GM12878 (cell line): ENCODE measurements around the gene HELZ. TPM values are rescaled to one million over a fixed set of nuclear protein-coding genes. Genes with fewer than 3 reads are reported as not detected.

ENCODE experiments used
- ATAC-seq: fragments of 200-7000 bp; cut with Tn5 transposase; 3 replicates; pipeline ENCODE4 v1.9.1; 2020; ENCODE audit warnings: mild to moderate bottlenecking, moderate library complexity
- BruUV-seq: library from RNA; stranded (reverse); fragments of 400-500 nt; replicated peaks from 2 replicates; lab custom pipeline; 2021; lab: Mats Ljungman, UMichigan
- CTCF ChIA-PET: fragments of 300-600 bp; sonication (Branson Sonifier 250); formaldehyde crosslinking; extraction: SDS; loops from one replicate; lab custom pipeline; 2021; ENCODE audit warnings: inconsistent platforms; lab: Yijun Ruan, JAX
- POLR2A ChIA-PET: fragments of 350-600 bp; formaldehyde crosslinking; extraction: SDS; loops from one replicate; lab custom pipeline; 2021; ENCODE audit warnings: inconsistent platforms; lab: Charles Lee
- RAD21 ChIA-PET: fragments of 300-600 bp; sonication (Branson Sonifier 250); formaldehyde crosslinking; loops from one replicate; lab custom pipeline; 2023; ENCODE audit warnings: antibody characterized with exemption; ENCODE audit not compliant: unreplicated experiment; lab: Charles Lee
- SMC1A ChIA-PET: fragments of 300-600 bp; sonication (Branson Sonifier 250); formaldehyde crosslinking; loops from one replicate; lab custom pipeline; 2023; ENCODE audit not compliant: unreplicated experiment, uncharacterized antibody; lab: Charles Lee
- DNase-seq: peaks from one replicate; pipeline ENCODE4 v3.0.0-alpha.2; 2011; ENCODE audit warnings: low read depth, low spot score
- FAIRE-seq: peaks from 3 replicates; lab custom pipeline; 2011; peaks lifted over from hg19 to GRCh38; lab: Jason Lieb, UNC
- H2AFZ ChIP-seq: 2 replicates; pipeline ENCODE4 v1.6.0; 2011; ENCODE audit warnings: low read depth, low read length, control low read depth; ENCODE audit not compliant: control insufficient read depth
- H3K27ac ChIP-seq: 2 replicates; pipeline ENCODE4 v1.5.1; 2011; ENCODE audit warnings: control low read depth; ENCODE audit not compliant: control insufficient read depth, insufficient read depth
- H3K27me3 ChIP-seq, 2 experiments: replicated peaks in 1 of 2; 2 replicates each; pipeline versions ENCODE4 v1.6.0 to v1.6.1; 2011; ENCODE audit warnings: low read length in 1 of 2; ENCODE audit not compliant: control insufficient read depth in 2 of 2, insufficient read depth in 2 of 2
- H3K36me3 ChIP-seq, 2 experiments: 2 replicates each; pipeline ENCODE4 v1.5.1; 2011; ENCODE audit warnings: low read length in 1 of 2; ENCODE audit not compliant: control insufficient read depth in 2 of 2, insufficient read depth in 2 of 2
- H3K4me1 ChIP-seq: 2 replicates; pipeline ENCODE4 v1.6.1; 2011; ENCODE audit warnings: mild to moderate bottlenecking, low read length, moderate library complexity, mixed read lengths; ENCODE audit not compliant: control insufficient read depth, insufficient read depth
- H3K4me2 ChIP-seq: 2 replicates; pipeline ENCODE4 v1.6.0; 2011; ENCODE audit warnings: control low read depth; ENCODE audit not compliant: control insufficient read depth, insufficient read depth
- H3K4me3 ChIP-seq: fragments of 200-600 bp; sonication (generic); 2 replicates; pipeline ENCODE4 v1.5.1; 2016
- H3K79me2 ChIP-seq: 2 replicates; pipeline ENCODE4 v1.6.0; 2011; ENCODE audit warnings: low read length; ENCODE audit not compliant: control insufficient read depth, insufficient read depth
- H3K9ac ChIP-seq: 2 replicates; pipeline ENCODE4 v1.8.0; 2011; ENCODE audit warnings: low read length, control low read depth, mixed read lengths; ENCODE audit not compliant: control insufficient read depth, insufficient read depth
- H3K9me3 ChIP-seq: replicated peaks from 3 replicates; pipeline ENCODE4 v1.5.1; 2011; ENCODE audit warnings: mild to moderate bottlenecking, low read length; ENCODE audit not compliant: control insufficient read depth, insufficient read depth
- H4K20me1 ChIP-seq: 2 replicates; pipeline ENCODE4 v1.6.0; 2011; ENCODE audit not compliant: control insufficient read depth, insufficient read depth
- EGR1 ChIP-seq, 2 experiments: IDR thresholded peaks; 1 replicate in 1 of 2; 2 replicates in 1 of 2; pipeline ENCODE4 v1.6.1; 2011 to 2012; ENCODE audit warnings: low read depth in 2 of 2, low read length in 2 of 2, borderline replicate concordance in 1 of 2, mild to moderate bottlenecking in 1 of 2, moderate library complexity in 1 of 2
- GATAD2B ChIP-seq: fragments of 450-650 bp; conservative IDR thresholded peaks from 2 replicates; pipeline ENCODE4 v1.6.1; 2017; ENCODE audit warnings: low read depth, mild to moderate bottlenecking, moderate library complexity
- HSF1 ChIP-seq: fragments of 150-350 bp; IDR thresholded peaks from 2 replicates; pipeline ENCODE4 v1.6.1; 2014; ENCODE audit warnings: mild to moderate bottlenecking, low read depth, low read length
- IKZF1 ChIP-seq: fragments of 450-650 bp; conservative IDR thresholded peaks from 2 replicates; pipeline ENCODE4 v1.6.1; 2017; ENCODE audit warnings: antibody characterized with exemption, mild to moderate bottlenecking
- IRF5 ChIP-seq: fragments of 450-650 bp; IDR thresholded peaks from 2 replicates; pipeline ENCODE4 v1.6.1; 2017; ENCODE audit warnings: borderline replicate concordance
- JUND ChIP-seq: IDR thresholded peaks from 2 replicates; pipeline ENCODE4 v1.6.1; 2012; ENCODE audit warnings: low read depth, mild to moderate bottlenecking, low read length, improper control_type of control experiment, moderate library complexity
- LARP7 ChIP-seq: fragments of 450-650 bp; IDR thresholded peaks from 2 replicates; pipeline ENCODE4 v1.6.1; 2017; ENCODE audit warnings: mild to moderate bottlenecking
- PBX3 ChIP-seq: IDR thresholded peaks from 2 replicates; pipeline ENCODE4 v1.6.1; 2011; ENCODE audit warnings: mild to moderate bottlenecking, low read depth, low read length, moderate library complexity; ENCODE audit not compliant: insufficient replicate concordance
- RELB ChIP-seq: fragments of 450-650 bp; IDR thresholded peaks from 2 replicates; pipeline ENCODE4 v1.6.1; 2017; ENCODE audit warnings: low read depth, mild to moderate bottlenecking, moderate library complexity
- TBL1XR1 ChIP-seq: IDR thresholded peaks from 2 replicates; pipeline ENCODE4 v1.6.1; 2012; ENCODE audit warnings: low read depth, low read length, improper control_type of control experiment
- ZNF217 ChIP-seq: fragments of 450-650 bp; IDR thresholded peaks from 2 replicates; pipeline ENCODE4 v1.6.1; 2017; ENCODE audit warnings: antibody characterized with exemption, mild to moderate bottlenecking
- WGBS: methylation state at CpG from one replicate; pipeline ENCODE4 v1.1.6; 2016; ENCODE audit warnings: low lambda C conversion rate; ENCODE audit not compliant: insufficient replicate concordance, insufficient coverage; ENCODE audit errors: missing lambda C conversion rate; 5-methylcytosine and 5-hydroxymethylcytosine counted together
- in situ Hi-C: fragments of 300-500 bp; cut with MboI; formaldehyde crosslinking; loops from 9 replicates; pipeline ENCODE4 v1.14.3; 2018; ENCODE audit warnings: mixed read lengths
- intact Hi-C: fragments of 100-400 bp; cut with micrococcal nuclease; formaldehyde crosslinking; loops from one replicate; pipeline ENCODE4 v1.14.2; 2022; ENCODE audit not compliant: unreplicated experiment
- polyA plus RNA-seq, 11 experiments: library from polyadenylated mRNA; depleted of rRNA in 4 of 11; unstranded in 6 of 11; stranded (reverse) in 5 of 11; fragments of >200 nt; fragmentation: Nextera tagmentation in 4 of 11; fragmentation: Illumina TruSeq in 1 of 11; extraction: Ambion mirVana in 4 of 11; extraction: Trizol in 1 of 11; gene quantifications; 1 replicate in 1 of 11; 2 replicates in 10 of 11; pipeline versions ENCODE4 v1.2.1 to v1.2.3, GENCODE V29; 2011 to 2016; ENCODE audit warnings: inconsistent platforms in 2 of 11, missing spikeins in 2 of 11, low read depth in 1 of 11
- total RNA-seq, 4 experiments: library from RNA; depleted of rRNA in 3 of 4; stranded (reverse); fragments of >200 nt in 3 of 4; fragmentation: Illumina TruSeq in 1 of 4; extraction: Trizol in 1 of 4; gene quantifications; 2 replicates each; pipeline versions ENCODE4 v1.2.1 to v1.2.3, GENCODE V29; 2013 to 2021

The HELZ gene
- total and polyA plus RNA-seq, 10 of the 15 experiments (the other 5 are each of a cell fraction or from before 2014, with no cell fraction given), result 1.5 to 36.8 (median 19.1) TPM

GRCh38 chr17:67181825-67182224, 63.2 kb downstream of the HELZ start:
- in situ Hi-C loops (no loop called here), intact Hi-C loops (no loop called here)
- POLR2A ChIA-PET, result interaction anchor here (0.6 kb wide), 2 partner anchors 52 to 72 kb away, joined by 3 read pairs; no protein-coding TSS in a partner anchor
- no peak for DNase-seq
- no peak for FAIRE-seq
- SMC1A ChIA-PET, result no interaction called here
- Histone ChIP-seq H3K9me3 (no peaks in the 10 kb centered on the region), H3K27me3 (no peaks in the 10 kb centered on the region), H3K4me1 (no peaks in the 10 kb centered on the region), H3K36me3 (peaks cover 0 to 3% of the 10 kb centered on the region in 2 experiments; a peak in 1 of 4 replicates), H3K4me2 (no peak overlapping the region), H3K4me3 (no peak overlapping the region), H3K79me2 (no peaks in the 10 kb centered on the region), H2AFZ (no peak overlapping the region), H3K27ac (no peak overlapping the region), H4K20me1 (no peaks in the 10 kb centered on the region), H3K9ac (no peak overlapping the region)
- 98% methylated on average over 3 of the region's 3 CpGs for WGBS
- BruUV-seq, result no TSS peak
- ATAC-seq, result no peak
- RAD21 ChIA-PET, result no interaction called here
- CTCF ChIA-PET, result no interaction called here
- TF ChIP-seq TBL1XR1 (no peak), EGR1 (IDR thresholded peaks at IDR 0.05; ENCODE audit: borderline replicate concordance in 1 of 2, low read depth in 2 of 2, low read length in 2 of 2) (no peak), IRF5 (no peak)
- TF ChIP-seq, all 136 proteins: peak for 0

- Histone ChIP-seq H3K9ac (no peak overlapping the region), H3K36me3 (peaks cover 0 to 3% of the 10 kb centered on the region in 2 experiments; a peak in 1 of 4 replicates), H3K4me3 (no peak overlapping the region), H2AFZ (no peak overlapping the region), H3K4me1 (no peaks in the 10 kb centered on the region), H3K27ac (no peak overlapping the region), H3K4me2 (no peak overlapping the region), H4K20me1 (no peaks in the 10 kb centered on the region), H3K9me3 (no peaks in the 10 kb centered on the region), H3K27me3 (no peaks in the 10 kb centered on the region), H3K79me2 (no peaks in the 10 kb centered on the region)
- FAIRE-seq, result no peak
- ChIA-PET CTCF (interaction anchor here (1.3 kb wide), 1 partner anchor 20 kb away, joined by 4 read pairs; no protein-coding TSS in a partner anchor), POLR2A (interaction anchor here (0.6 kb wide), 2 partner anchors 62 to 399 kb away, joined by 4 read pairs; no protein-coding TSS in a partner anchor), SMC1A (interaction anchor here (0.8 to 1.3 kb wide), 4 partner anchors 11 to 112 kb away, joined by 3 to 4 read pairs (median 3); no protein-coding TSS in a partner anchor), RAD21 (no interaction called here)
- 96% methylated on average over 5 of the region's 5 CpGs for WGBS
- BruUV-seq, result no TSS peak
- intact Hi-C loops, result no loop called here
- DNase-seq, result no peak
- in situ Hi-C loops, result no loop called here
- no peak for ATAC-seq
- TF ChIP-seq JUND (no peak), ZNF217 (no peak), RELB (no peak), LARP7 (no peak), IKZF1 (no peak), HSF1 (no peak), PBX3 (no peak), GATAD2B (no peak)
Observed at GRCh38 chr17:67180275-67180674, 64.7 kb downstream of the HELZ start.
